GM21786 (cell line): ENCODE results near the gene PLPPR3.
A peak's percentile ranks its signal among the peaks of the same experiment; 100 is the strongest.

Experiments
- ATAC-seq: cut with Tn5 transposase; IDR thresholded peaks from one replicate; pipeline ENCODE4 v1.9.1; 2021; ENCODE audit not compliant: unreplicated experiment

The PLPPR3 gene

DNA sequence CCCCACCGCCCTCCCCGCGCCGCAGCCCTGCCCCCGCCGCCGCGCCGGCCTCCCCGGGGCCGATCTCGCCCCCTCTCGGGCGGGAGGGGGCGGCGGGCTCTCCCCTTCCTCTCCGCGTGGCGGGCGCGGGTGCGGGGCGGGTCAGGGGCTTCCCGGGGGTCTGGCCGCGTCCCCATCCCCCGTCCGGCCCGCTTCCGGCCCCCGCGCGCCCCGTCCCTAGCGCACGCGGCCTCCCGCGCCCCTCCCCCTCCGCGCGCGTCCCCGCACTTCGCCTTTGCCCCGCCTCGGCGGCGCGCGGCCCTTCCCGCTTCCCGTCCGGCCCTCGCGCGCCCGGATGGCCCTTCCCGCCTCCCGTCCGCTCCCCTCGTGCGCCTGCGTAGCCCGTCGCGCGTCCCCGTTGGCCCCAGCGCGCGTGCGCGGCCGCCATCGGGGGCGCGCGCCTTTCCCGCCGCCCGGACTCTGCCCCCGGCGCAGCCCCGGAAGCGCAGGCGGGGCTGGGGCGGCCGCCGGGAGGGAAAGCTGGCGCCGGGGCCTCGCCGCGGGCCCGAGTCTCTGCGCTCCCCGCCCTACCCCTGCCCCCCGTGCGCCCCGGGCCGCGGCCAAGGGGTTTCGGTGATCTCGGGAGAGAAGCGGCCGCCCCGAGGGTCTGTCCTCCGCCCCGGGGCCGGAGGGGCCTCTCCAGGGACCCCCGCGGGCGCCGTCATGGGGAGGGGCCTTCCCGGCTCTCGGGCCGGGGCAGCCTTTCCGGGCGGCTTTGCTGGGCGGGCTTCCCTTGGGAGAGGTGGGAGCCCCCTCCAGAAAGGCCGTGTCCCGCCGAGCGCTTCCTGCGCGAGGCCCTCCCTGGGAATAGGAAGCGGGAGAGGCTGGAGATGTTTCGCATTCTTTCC lies 24.0 kb downstream of the PLPPR3 start:
- ATAC-seq: peak; percentile 27

DNA sequence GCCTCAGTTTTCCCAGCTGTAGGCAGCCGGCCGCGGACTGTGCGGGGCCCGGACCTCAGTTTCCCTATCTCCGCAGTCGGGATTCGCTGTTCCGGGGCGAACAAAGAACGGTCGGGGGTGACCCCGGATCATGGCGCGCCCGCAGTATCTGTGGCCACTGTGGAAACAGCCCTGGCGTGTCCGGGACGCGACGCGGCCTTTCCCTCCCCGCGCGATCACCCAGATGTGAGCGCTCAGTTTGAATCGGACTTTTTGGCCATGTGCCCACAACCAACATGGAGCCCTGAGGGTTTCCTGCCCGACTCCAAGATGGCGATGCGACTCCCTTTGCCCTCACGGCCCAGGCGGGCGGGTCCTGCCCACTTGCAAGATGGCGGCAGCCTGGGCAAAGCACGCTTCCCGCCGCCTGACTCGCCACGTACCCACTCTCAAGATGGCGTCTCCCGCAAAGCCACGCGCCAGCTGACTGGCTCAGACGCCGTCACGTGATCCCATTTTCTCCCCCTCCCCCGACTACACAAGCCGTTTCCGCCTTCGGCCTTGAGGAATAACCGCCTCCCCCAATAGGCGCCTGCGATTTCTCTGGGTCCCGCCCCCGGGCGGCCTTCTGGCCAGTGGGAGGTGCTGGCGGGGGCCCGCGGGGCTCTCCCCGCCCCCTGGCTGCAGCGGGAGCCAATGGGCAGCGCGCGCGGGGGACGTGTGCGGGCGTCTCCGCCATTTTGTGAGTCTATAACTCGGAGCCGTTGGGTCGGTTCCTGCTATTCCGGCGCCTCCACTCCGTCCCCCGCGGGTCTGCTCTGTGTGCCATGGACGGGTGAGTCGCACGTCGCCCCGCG lies 24.8 kb downstream of the PLPPR3 start, which contains the start of gene PTBP1:
Gene PTBP1 (plus strand): TSS at position 761 of the 836 bp plus-strand sequence. CDS start 46 bp downstream, at position 807.
- ATAC-seq: peak; percentile 73

DNA sequence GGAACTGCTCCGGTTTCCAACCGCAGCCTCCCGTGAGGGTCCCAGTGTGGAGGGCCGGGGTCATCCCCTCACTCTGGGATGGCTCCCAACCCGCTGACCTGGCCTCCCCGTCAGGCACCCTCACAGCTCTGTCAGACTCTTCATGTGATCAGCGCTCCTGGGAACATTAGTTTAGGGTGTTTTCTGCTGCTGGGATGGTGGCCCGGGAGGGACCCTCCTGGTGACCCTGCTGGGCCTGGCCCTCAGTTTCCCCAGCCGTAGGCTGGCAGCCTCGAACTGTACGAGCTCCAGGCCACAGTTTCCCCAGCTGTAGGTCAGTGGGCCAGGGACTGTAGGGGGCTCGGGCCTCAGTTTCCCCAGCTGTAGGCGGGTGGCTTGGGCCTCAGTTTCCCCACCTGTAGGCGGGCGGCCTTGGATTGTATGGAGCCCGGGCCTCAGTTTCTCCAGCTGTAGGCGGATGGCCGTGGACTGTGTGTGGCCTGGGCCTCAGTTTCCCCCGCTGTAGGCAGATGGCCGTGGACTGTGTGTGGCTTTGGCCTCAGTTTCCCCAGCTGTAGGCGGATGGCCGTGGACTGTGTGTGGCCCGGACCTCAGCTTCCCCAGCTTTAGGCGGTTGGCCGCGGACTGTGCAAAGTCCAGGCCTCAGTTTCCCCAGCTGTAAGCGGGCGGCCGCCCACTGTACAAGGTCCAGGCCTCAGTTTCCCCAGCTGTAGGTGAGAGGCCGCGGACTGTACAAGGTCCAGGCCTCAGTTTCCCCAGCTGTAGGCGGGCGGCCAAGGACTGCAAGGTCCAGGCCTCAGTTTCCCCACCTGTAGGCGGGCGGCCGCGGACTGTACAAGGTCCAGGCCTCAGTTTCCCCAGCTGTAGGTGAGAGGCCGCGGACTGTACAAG lies 25.8 kb downstream of the PLPPR3 start:
- no peak for ATAC-seq

DNA sequence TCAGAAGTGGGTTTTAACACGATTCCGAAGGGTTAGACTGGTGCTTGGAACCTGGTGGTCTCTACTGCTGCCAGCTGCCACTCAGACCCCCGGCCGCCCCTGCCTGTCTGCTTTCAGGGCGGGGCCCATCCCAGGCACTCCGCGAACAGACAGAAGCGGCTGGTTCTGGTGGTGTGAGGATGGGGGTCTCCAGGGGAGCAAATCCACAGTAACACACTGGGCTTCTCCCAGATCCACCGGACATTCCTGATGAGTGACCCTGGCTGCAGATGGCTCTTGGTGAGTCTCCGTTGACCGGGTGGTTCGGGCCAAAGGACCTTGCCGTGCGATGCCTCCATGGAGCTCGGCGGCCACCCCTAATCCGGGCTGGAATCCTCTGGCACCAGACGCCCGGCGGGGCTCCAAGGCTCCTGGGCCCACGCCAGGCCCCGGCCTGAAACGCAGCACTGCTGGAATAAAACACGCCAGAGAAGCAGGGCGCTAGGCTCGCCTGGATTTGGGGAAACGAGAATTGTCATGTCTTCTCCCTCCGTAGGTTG lies 26.6 kb downstream of the PLPPR3 start:
- no peak for ATAC-seq

DNA sequence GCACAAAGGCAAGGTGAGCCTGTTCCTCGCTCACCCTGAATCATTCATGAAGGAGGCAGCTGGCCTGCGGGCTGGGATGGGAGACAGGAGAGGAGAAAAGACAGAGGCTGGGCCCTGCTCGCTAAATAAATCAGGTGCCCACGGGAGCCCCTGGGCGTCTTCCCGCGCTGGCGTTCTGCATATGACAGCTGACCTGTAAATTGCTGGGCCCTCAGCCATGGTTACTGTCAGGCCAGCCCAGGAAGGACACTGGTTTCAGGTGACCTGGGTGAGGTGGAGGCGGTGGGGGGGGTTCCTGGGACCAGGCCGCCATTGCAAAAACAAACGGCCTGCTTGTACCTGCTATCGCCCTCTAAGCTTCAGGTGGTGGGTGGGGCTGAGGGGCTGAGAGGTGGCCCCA lies 27.9 kb downstream of the PLPPR3 start:
- no peak for ATAC-seq

DNA sequence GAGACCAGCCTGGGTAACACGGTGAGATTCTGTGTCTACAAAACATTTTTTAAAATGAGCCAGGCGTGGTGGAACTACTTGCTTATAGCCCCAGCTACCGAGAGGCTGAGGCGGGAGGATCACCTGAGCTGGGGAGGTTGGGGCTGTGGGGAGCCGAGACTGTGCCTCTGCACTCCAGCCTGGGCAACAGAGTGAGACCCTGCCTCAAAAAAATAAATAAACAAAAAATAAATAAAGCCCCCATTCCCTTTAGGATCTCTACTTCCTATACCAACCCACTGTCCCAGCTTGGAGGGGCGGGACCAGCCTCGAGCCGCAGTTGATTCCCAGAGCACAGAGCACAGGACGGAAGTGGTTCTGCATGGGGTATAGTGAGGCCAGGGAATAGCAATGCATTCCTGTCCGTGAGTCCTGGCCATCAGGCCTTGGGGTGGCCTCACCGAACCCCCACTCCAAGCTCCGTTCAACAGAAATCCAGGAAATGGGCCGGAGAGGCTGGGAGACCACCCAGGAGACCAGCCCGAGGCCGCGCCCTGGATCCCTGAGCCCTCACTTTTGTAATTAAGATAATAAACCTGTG lies 29.4 kb downstream of the PLPPR3 start:
- no peak for ATAC-seq

DNA sequence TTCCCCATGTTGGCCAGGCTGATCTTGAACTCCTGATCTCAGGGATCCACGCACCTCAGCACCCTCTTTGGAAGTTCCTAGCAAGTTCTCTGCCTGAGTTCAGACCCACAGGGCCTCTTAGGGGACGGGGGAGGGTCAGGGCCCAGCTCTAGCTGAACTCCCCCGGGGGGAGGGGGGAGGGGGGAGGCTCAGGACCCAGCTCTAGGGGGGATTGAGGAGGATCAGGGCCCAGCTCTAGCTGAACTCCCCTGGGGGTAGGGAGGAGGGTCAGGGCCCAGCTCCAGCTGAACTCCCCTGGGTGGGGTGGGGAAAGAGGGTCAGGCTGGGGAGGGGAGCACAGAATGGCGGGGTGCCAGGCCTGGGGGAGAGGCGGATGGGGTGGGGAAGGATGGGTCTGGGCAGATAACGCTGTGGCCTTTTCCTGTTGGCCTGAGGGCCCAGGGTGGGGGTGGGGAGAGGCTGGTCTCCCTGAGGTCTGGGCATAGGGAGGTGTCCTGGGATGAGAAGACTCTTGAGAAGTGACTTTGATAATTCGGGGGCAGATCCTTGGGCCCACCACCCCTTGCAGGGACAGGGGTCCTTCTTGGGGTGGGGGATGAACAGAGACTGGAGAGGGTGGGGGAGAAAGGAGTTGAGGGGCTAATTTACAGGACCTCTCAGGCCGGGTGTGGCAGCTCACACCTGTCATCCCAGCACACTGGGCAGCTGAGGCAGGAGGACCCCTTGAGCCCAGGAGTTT lies 30.0 kb downstream of the PLPPR3 start:
- no peak for ATAC-seq

DNA sequence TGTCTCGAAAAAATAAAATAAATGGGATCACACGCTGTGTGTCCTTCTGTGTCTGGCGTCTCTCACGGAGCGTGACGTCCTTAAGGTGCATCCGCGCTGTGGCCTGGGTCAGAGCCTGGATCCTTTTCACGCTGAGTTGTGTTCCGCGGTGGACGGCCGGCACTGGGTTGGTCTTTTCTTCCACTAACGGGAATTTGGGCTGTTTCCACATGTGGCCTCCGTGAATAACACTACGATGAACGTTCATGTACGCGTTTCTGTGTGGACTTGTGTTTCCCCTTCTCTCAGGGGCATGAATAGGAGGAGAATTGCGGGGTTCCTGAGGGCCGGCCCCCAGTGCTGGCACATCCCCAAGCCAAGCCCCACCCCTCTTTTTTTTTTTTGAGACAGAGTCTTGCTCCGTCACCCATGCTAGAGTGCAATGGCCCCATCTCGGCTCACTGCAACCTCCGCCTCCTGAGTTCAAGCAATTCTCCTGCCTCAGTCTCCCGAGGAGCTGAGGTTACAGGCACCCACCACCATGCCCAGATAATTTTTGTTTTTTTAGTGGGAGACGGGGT lies 30.7 kb downstream of the PLPPR3 start:
- ATAC-seq: no peak

DNA sequence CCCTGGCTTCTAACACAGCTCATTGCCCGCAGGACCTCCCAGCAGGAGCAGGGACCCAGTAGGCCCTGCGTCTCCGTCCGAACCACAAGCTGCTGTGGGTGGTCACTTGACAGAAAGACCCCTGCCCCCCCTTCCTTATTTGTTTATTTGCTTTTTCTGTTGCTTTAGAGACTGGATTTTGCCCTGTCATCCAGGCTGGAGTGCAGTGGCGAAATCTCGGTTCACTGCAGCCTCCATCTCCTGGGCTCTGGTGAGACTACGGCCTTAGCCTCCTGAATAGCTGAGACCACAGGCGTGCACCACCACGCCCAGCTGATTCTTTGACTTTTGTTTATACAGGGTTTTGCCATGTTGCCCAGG lies 32.1 kb downstream of the PLPPR3 start:
- ATAC-seq: no peak

DNA sequence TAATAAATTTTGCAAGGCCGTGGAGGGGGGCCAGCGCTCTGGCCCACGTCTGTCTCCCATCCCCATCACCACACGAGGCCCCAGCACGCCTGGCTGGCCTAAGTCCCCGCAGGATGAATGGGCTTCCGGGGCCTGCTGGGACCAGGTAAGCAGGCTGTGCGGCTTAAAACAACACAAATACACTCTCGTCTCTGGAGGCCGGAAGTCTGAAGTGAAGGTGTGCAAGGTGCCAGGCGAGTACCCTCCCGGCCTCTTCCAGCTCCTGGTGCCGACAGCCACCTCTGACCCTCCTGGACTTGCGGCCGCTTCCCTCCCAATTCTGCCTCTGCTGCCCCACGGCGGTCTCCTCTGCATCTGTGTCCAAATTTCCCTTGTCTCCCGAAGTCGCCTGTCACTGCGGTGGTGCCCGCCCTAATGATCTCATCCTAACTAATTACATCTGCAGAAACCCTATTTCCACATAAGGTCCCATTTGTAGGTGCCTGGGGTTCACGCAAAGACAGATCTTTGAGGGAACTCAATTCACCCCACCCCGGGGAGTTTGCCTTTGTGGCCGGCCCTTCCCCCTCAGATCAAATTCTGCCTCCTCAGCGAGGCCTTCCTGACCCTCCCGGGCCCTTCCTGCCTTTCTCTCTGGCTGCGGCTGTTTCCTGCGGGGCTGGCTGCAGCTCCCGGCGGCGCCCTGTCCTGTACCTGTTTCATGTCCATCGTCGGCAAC lies 32.6 kb downstream of the PLPPR3 start:
- no peak for ATAC-seq

DNA sequence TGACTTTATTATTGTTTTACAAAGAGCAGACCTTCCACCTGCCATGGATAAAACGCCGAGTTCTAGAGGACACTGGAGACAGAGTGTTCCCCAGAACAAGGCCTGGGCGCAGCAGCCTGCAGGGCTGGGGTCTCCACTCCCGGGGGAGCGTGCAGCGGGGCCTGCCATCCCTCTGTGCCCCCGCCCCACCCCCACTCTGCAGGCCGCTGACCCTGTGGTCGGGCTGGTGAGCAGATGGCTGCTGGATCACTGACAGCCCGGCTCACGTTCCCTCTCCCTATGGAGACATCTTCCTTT lies 33.1 kb downstream of the PLPPR3 start:
- no peak for ATAC-seq

DNA sequence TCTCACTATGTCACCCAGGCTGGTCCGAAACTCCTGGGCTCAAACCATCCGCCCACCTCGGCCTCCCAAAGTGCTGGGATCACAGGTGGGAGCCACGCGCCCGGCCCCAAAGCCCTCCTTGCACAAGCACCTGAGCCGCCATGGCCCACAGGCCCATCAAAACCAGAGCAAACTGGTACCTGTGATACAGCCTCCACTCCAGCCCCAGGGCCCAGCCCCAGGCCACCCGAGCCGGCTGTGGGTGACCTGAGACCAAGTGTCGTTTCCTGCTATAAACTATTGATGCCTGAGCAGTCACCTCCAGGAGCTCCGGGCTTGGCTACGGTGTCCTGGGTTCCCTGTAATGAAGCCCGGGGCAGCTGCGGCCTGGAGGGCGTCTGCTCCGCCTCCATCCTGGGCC lies 34.2 kb downstream of the PLPPR3 start:
- ATAC-seq: no peak

DNA sequence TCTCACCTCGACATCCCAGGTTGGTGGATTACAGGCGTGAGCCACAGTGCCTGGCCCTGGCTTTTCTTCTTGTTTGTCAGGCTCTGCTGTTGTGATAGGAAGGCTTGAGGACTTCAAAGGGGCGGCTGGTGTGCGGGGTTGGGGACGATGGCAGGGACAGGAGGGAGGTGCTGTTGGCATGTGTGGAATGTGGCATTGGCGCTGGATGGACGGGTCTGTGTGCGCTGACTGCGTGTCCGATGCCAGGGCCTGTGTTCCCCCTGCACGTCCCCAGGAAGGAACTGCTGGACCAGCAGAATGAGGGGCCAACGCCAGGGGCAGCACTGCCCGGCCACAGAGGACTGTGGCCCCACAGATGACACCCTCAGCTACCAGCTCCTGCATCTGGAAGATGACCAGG lies 37.2 kb downstream of the PLPPR3 start:
- no peak for ATAC-seq

DNA sequence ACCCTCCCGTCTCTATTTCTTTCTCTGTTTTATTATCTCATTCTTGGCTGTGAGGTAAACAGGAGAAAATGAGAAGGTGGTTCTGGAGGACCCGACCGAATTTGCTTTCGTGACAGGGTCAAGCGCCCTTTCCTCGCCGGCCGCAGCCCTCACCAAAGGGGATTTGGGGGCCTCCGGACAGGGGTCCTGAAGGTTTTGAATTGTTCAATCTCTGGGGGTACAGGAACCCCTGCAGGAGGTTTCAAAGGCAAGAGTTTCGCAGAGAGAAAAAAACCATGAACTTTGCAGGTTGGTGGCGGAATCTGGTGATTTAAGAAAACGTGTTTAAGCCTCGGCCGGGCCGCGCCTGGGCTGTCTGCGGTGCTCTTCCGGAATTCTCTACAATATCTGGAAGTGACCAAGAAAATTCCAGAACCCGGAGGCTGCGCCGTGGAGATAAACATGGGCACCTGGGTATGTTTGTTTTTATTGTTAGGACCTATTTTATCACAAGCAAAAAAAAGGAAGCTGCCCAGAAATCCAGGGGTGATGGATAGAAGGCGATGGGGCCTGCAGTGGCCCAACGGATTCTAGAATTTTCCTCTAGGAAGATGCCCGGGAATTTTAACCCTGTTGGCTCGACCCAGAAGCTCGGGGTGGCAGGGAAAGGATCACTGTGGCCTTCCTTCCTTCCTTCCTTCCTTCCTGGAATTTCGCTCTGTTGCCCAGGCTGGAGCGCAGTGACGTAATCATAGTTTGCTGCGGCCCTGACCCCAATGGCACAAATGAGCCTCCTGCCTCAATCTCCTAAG lies 38.7 kb downstream of the PLPPR3 start:
- ATAC-seq: no peak

DNA sequence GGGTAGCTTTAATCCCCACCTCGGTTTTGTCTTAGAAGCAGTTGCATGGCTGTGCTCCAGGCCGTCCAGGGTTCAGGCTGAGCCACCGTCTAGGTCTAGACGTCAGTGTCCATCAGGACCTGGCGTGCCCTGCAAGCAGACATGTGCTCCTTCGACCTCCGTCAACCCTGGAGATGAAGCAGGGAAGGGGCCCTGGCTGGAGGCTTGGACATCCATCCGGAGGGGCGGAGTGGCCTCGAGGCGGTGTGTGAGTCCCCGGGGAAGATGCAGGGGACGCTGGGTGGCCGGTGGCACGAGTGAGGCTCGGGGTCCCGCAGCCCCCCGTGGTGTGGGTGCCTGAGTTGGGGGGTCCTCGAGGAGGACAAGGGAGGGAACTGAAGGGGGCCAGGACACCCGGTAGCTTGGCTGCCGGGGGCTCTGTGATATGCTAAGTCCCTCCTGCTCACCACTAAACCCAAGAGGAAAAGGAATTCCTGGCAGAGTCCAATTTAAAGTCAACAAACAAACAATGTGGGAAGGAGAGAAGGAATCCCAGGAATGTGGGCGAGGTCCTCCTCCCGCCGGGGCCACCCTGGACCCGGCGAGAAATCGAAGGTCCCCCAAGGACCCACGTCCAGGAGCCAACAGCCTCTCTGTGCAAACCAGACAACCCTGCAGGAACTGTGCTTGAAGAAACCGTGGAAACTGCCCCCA lies 39.4 kb downstream of the PLPPR3 start:
- no peak for ATAC-seq

DNA sequence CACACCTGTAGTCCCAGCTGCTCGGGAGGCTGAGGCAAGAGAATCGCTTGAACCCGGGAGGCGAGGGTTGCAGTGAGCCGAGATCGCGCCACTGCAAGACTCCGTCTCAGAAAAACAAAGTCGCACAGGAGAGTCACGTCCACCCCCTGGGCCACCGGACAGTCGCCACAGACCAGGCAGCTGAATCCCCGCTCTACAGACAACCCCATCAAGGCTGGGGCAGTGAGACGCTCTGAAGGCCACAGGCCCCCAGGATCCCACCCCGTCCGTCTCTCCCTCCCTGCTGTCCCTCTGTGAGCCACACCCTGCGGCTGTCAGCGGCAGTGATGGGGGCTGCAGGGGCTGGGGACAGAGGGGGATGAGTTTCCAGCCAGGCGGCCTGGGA lies 40.0 kb downstream of the PLPPR3 start:
- no peak for ATAC-seq

DNA sequence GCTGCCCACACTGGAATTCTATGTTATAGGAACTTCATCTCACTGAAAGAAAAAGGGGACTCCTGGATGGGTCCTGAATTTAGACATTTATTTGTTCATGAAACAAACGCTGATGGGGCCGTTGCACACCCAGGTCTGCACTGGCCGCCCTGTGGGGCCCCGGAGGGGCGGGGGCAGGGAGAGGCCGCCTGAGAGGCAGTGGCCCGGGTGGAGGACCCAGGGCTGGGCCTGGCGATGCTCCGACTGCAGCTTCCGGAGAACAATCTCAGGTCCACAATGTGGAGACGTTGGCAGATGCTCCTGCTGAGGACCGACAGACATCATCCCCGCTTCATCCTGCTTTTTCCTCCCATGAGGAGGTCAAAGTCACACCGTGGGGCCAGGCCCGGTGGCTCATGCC lies 40.8 kb downstream of the PLPPR3 start:
- no peak for ATAC-seq
